ENCODE results near the gene GULP1.

The GULP1 gene

GRCh38 chr2:188381614-188382013 is 89.9 kb downstream of the GULP1 start:
- no peak for DNase-seq

GRCh38 chr2:188382107-188382506 is 90.4 kb downstream of the GULP1 start:
- DNase-seq = no peak

- DNase-seq = no peak
Observed at GRCh38 chr2:188383158-188383557, 91.5 kb downstream of the GULP1 start.

- no peak for DNase-seq
Observed at GRCh38 chr2:188385857-188386256, 94.2 kb downstream of the GULP1 start.

GRCh38 chr2:188388831-188389230 is 97.2 kb downstream of the GULP1 start:
- DNase-seq = no peak

GRCh38 chr2:188391354-188391753 is 99.7 kb downstream of the GULP1 start:
- no peak for DNase-seq

- no peak for DNase-seq
Observed at GRCh38 chr2:188394931-188395472, 103.3 kb downstream of the GULP1 start.

GRCh38 chr2:188395903-188396689 is 104.4 kb downstream of the GULP1 start:
- no peak for DNase-seq

- no peak for DNase-seq
Observed at GRCh38 chr2:188399159-188399558, 107.5 kb downstream of the GULP1 start.

- no peak for DNase-seq
Observed at GRCh38 chr2:188403676-188404075, 112.0 kb downstream of the GULP1 start.

- DNase-seq = no peak
Observed at GRCh38 chr2:188404341-188405004, 112.8 kb downstream of the GULP1 start.

GRCh38 chr2:188406414-188406813 is 114.7 kb downstream of the GULP1 start:
- DNase-seq = no peak

- no peak for DNase-seq
Observed at GRCh38 chr2:188410504-188411235, 119.0 kb downstream of the GULP1 start.

- DNase-seq = no peak
Observed at GRCh38 chr2:188412190-188412589, 120.5 kb downstream of the GULP1 start.

GRCh38 chr2:188414411-188414810 is 122.7 kb downstream of the GULP1 start:
- DNase-seq = no peak

- DNase-seq = no peak
Observed at GRCh38 chr2:188414869-188415753, 123.4 kb downstream of the GULP1 start.

- DNase-seq = no peak
Observed at GRCh38 chr2:188415754-188416083, 124.0 kb downstream of the GULP1 start.

GRCh38 chr2:188416367-188416766 is 124.7 kb downstream of the GULP1 start:
- DNase-seq = no peak

GRCh38 chr2:188422726-188423125 is 131.1 kb downstream of the GULP1 start:
- no peak for DNase-seq

GRCh38 chr2:188425266-188425665 is 133.6 kb downstream of the GULP1 start:
- no peak for DNase-seq

- no peak for DNase-seq
Observed at GRCh38 chr2:188426121-188426520, 134.4 kb downstream of the GULP1 start.

GRCh38 chr2:188430705-188431104 is 139.0 kb downstream of the GULP1 start:
- DNase-seq = no peak

- DNase-seq = no peak
Observed at GRCh38 chr2:188434018-188434417, 142.3 kb downstream of the GULP1 start.

Data from stimulated activated CD4-positive, alpha-beta T cell treated with anti-CD3 and anti-CD28 coated beads, Interleukin-15, amount 100 ng/mL, for 24 hours (primary cell).